ENCODE measurements around the gene TMEM163. TPM values are rescaled to one million over a fixed set of nuclear protein-coding genes. Genes with fewer than 3 reads are reported as not detected.
A peak's percentile ranks its signal among the peaks of the same experiment; 100 is the strongest.

The TMEM163 gene
- total RNA-seq, 2 donors from 2014 or later: 0.26 to 1.3 TPM

GRCh38 chr2:134564549-134564948 lies 154.3 kb downstream of the TMEM163 start:
- Mint-ChIP-seq H3K36me3 (ENCODE audit: low read depth) (no peaks in the 10 kb centered on the region), H3K27me3 (peaks cover 23% of the 10 kb centered on the region), H3K4me3 (no peak overlapping the region), H3K27ac (peak overlapping the region; percentile 3), H3K4me1 (no peaks in the 10 kb centered on the region), H3K9me3 (no peaks in the 10 kb centered on the region)
- peak; percentile 74 for ATAC-seq (replicated peaks)

DNA sequence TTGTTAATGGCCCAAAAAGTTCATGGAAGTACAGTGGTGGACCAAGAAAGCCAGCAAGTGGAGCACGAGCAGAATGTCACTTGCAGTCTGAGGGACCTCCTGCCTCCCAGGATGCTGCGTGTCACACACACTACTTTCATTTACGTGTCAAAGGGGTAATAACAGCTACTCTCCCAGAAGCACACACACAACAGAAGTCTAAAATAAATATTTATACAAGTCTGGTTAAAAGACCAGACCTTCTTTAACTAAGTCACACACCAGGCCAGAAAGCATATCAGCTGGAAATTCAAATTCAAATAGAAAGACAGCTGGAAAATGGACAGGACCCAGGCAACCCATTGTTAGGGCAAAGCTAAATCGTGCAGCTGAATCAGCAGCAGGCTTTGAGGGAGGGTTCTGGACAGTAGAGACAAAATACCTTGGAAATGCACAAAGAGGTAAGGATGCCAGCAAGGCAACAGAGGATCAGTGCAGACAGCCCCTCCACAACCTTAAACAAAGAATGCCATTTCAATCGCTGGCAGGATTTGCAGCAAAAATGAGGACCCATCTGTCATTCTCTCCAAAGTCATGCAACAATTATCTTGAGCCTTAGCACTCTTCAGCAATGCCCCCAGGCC lies 160.5 kb downstream of the TMEM163 start:
- no peaks in the 10 kb centered on the region for H3K36me3 Mint-ChIP-seq (ENCODE audit: low read depth)
- H3K9me3 Mint-ChIP-seq: no peaks in the 10 kb centered on the region
- no peak for ATAC-seq (replicated peaks)
- no peak overlapping the region for H3K27ac Mint-ChIP-seq
- H3K4me1 Mint-ChIP-seq: no peaks in the 10 kb centered on the region
- no peak overlapping the region for H3K4me3 Mint-ChIP-seq
- peaks cover 14% of the 10 kb centered on the region for H3K27me3 Mint-ChIP-seq

- Mint-ChIP-seq H3K4me1 (no peaks in the 10 kb centered on the region), H3K4me3 (no peak overlapping the region), H3K9me3 (no peaks in the 10 kb centered on the region), H3K36me3 (ENCODE audit: low read depth) (no peaks in the 10 kb centered on the region), H3K27ac (no peak overlapping the region), H3K27me3 (peaks cover 5% of the 10 kb centered on the region)
- no peak for ATAC-seq (replicated peaks)
These were observed 163.4 kb downstream of the TMEM163 start for GRCh38 chr2:134555411-134555810.

- Mint-ChIP-seq H3K9me3 (no peaks in the 10 kb centered on the region), H3K27me3 (no peaks in the 10 kb centered on the region), H3K27ac (no peak overlapping the region), H3K4me3 (no peak overlapping the region), H3K4me1 (no peaks in the 10 kb centered on the region), H3K36me3 (ENCODE audit: low read depth) (no peaks in the 10 kb centered on the region)
- ATAC-seq (replicated peaks): no peak
These were observed 165.1 kb downstream of the TMEM163 start for GRCh38 chr2:134553657-134554056.

- no peak overlapping the region for H3K27ac Mint-ChIP-seq
- no peaks in the 10 kb centered on the region for H3K27me3 Mint-ChIP-seq
- no peaks in the 10 kb centered on the region for H3K9me3 Mint-ChIP-seq
- no peak for ATAC-seq (replicated peaks)
- H3K4me3 Mint-ChIP-seq: no peak overlapping the region
- no peaks in the 10 kb centered on the region for H3K4me1 Mint-ChIP-seq
- H3K36me3 Mint-ChIP-seq (ENCODE audit: low read depth): no peaks in the 10 kb centered on the region
These were observed 168.1 kb downstream of the TMEM163 start for GRCh38 chr2:134550566-134551164.

DNA sequence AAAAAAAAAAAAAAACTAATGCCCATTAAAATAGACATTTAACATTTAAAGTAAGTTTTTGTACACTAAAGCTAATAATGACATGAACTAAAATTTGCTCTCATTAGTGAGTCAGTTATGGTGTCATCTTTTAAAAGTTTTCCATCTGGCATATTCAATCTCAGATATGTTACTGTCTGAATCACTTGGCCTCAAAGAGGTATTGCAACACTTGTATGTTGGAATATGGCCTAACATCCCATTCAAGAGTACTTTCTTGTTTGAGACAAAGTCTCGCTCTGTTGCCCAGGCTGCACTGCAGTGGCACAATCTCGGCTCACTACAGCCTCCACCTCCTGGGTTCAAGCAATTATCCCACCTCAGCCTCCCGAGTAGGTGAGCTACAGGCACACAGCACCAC lies 169.7 kb downstream of the TMEM163 start:
- peaks cover 8% of the 10 kb centered on the region for H3K27me3 Mint-ChIP-seq
- H3K9me3 Mint-ChIP-seq: no peaks in the 10 kb centered on the region
- H3K4me3 Mint-ChIP-seq: no peak overlapping the region
- no peak overlapping the region for H3K27ac Mint-ChIP-seq
- no peak for ATAC-seq (replicated peaks)
- H3K4me1 Mint-ChIP-seq: no peaks in the 10 kb centered on the region
- H3K36me3 Mint-ChIP-seq (ENCODE audit: low read depth): no peaks in the 10 kb centered on the region

GRCh38 chr2:134540990-134541389 lies 177.8 kb downstream of the TMEM163 start:
- no peaks in the 10 kb centered on the region for H3K36me3 Mint-ChIP-seq (ENCODE audit: low read depth)
- H3K4me1 Mint-ChIP-seq: no peaks in the 10 kb centered on the region
- ATAC-seq (replicated peaks): no peak
- no peak overlapping the region for H3K4me3 Mint-ChIP-seq
- H3K27ac Mint-ChIP-seq: no peak overlapping the region
- H3K9me3 Mint-ChIP-seq: no peaks in the 10 kb centered on the region
- H3K27me3 Mint-ChIP-seq: peaks cover 8% of the 10 kb centered on the region

DNA sequence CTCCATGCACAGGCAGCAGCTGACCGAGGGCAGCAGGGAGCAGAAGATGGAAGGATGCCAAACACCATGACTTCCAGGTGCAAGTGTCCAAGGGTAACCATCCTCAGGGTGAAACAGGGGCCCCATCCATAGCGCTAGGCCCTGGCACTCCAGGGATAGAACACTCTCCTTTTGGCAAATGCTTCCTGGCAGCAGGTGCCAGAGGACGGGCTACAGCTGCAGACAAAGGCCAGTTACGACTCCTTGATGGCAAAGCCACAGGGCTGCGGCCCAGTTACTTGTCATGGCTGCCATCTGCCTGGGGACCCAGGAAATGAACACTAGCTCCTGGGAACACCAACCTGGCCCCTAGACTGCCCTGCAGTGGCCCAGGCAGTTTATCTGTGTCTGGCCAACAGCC lies 178.8 kb downstream of the TMEM163 start:
- no peaks in the 10 kb centered on the region for H3K9me3 Mint-ChIP-seq
- no peak overlapping the region for H3K4me3 Mint-ChIP-seq
- ATAC-seq (replicated peaks): no peak
- H3K27me3 Mint-ChIP-seq: peaks cover under 1% of the 10 kb centered on the region
- no peaks in the 10 kb centered on the region for H3K36me3 Mint-ChIP-seq (ENCODE audit: low read depth)
- H3K27ac Mint-ChIP-seq: no peak overlapping the region
- H3K4me1 Mint-ChIP-seq: no peaks in the 10 kb centered on the region

DNA sequence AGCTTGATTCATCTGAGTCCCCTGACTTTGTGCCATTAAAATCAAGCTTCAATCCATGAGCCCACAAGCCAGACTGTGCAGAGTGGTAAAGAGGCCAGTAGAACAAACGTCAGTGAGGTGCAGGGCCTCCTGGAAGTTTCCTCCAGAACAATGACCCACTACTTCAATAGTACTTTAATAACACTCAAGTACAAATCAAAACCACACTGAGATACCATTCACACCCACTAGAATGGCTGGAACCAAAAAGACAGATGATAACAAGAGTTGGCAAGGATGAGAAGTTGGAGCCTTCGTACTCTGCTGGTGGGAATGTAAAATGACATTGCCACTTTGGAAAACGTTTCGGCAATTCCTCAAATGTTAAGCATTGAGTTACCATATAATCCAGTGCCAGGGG lies 181.1 kb downstream of the TMEM163 start:
- no peak overlapping the region for H3K27ac Mint-ChIP-seq
- H3K36me3 Mint-ChIP-seq (ENCODE audit: low read depth): no peaks in the 10 kb centered on the region
- no peaks in the 10 kb centered on the region for H3K9me3 Mint-ChIP-seq
- H3K4me1 Mint-ChIP-seq: no peaks in the 10 kb centered on the region
- no peaks in the 10 kb centered on the region for H3K27me3 Mint-ChIP-seq
- no peak overlapping the region for H3K4me3 Mint-ChIP-seq
- no peak for ATAC-seq (replicated peaks)

DNA sequence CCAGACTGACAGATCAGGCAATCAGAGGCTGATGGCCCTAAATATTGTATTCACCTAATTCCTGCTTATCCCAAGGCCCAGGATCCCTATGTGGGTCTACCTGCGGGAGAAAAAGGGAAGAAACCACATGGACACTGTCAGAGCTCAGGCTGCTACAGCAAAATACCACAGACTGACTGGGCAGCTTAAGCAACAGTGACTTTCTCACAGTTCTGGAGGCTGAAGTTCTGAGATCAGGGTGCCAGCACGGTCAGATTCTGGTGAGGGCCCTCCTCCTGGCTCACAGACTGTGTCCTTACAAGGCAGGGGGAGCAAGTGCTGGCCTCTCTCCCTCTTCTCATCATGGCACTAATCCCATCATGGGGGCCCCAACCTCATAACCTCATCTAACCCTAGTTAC lies 181.7 kb downstream of the TMEM163 start:
- no peaks in the 10 kb centered on the region for H3K4me1 Mint-ChIP-seq
- H3K9me3 Mint-ChIP-seq: no peaks in the 10 kb centered on the region
- no peak overlapping the region for H3K4me3 Mint-ChIP-seq
- no peaks in the 10 kb centered on the region for H3K36me3 Mint-ChIP-seq (ENCODE audit: low read depth)
- H3K27me3 Mint-ChIP-seq: no peaks in the 10 kb centered on the region
- no peak for ATAC-seq (replicated peaks)
- H3K27ac Mint-ChIP-seq: no peak overlapping the region

DNA sequence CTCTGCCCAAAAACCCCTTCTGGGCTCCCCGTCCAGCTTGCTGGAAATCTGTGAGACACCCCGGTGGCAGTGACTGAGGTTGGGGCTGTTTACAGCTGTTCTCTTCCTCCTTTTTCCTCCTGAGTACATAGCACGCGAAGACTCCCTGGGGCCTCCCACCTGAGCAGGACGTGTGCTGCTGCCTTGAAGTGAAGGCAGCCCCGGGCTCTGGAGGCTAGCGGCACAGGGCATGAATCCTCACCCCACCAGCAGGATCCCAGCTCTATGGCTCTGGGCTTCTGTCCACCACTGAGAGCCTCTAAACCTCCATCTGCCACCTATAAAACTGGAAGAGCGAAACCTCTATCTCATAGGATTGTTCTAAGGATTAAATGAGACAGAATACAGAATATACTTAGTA lies 182.5 kb downstream of the TMEM163 start:
- no peaks in the 10 kb centered on the region for H3K9me3 Mint-ChIP-seq
- no peaks in the 10 kb centered on the region for H3K36me3 Mint-ChIP-seq (ENCODE audit: low read depth)
- no peak overlapping the region for H3K4me3 Mint-ChIP-seq
- ATAC-seq (replicated peaks): no peak
- no peak overlapping the region for H3K27ac Mint-ChIP-seq
- no peaks in the 10 kb centered on the region for H3K27me3 Mint-ChIP-seq
- no peaks in the 10 kb centered on the region for H3K4me1 Mint-ChIP-seq

GRCh38 chr2:134532537-134532936 lies 186.3 kb downstream of the TMEM163 start:
- no peak for ATAC-seq (replicated peaks)
- Mint-ChIP-seq H3K27me3 (no peaks in the 10 kb centered on the region), H3K4me3 (no peak overlapping the region), H3K4me1 (no peaks in the 10 kb centered on the region), H3K9me3 (no peaks in the 10 kb centered on the region), H3K36me3 (ENCODE audit: low read depth) (no peaks in the 10 kb centered on the region), H3K27ac (no peak overlapping the region)

DNA sequence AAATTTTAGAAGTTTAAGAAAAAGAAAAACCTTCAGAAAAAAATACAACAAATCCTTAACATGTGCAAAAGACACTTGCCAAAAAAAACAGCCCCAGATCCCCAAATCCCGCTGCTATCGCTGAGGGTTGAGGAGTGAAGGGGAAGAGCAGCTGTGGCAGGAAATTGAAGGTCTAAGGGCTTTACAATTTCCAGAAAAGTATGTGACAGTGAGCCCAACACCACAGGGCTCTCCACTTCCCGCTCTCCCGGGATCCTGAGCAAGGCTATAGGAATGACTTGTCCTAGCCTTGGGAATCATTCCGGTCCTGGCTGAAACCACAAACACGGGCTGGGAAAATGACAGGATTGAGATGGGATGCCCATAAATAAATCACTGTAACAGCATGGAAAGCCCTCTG lies 191.4 kb downstream of the TMEM163 start:
- Mint-ChIP-seq H3K9me3 (no peaks in the 10 kb centered on the region), H3K4me1 (no peaks in the 10 kb centered on the region), H3K27me3 (peaks cover 8% of the 10 kb centered on the region), H3K36me3 (ENCODE audit: low read depth) (no peaks in the 10 kb centered on the region), H3K27ac (no peak overlapping the region), H3K4me3 (no peak overlapping the region)
- no peak for ATAC-seq (replicated peaks)

DNA sequence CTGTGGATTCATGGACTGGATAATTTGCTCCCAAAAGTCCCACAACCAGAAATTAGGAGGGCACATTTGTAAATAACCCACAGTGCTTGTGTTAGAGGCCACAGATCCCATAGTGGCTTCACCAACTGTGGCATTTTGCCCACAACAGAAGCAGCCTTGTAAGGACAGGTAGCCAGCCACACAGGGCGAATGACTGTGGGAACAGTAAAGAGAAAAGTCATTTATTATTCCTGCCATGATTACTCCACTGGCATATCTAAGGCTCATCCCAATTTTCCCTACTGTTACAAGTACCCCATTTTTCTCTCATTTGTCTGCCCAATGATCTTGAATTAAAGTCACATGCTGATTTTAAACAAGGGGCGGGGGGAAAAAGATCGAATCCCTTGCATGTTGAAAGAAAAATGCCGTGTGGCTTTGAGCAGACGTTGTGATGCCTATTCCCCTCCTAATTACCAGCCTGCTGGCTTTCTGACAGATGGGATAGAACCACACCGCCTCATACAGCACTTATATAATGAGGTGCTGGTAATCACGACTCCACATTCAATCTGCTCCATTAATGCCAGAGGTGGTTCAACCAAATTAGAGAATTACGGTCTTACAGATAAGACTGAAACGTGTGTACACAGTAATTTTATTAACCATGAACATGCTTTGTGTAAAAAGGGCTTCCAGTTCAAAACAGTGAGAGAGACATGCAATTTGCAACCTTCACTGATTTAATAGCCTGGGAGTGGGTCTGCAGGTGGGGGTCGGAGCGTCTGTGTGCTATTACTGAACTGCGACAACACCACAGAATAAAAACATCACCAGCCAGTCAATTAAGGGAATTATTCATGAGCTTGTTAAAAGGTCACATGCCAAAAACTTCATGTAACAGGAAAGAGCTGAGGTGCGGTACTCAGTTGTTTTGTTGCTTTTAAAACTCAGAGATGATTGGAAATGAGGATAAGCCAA lies 196.0 kb downstream of the TMEM163 start:
- ATAC-seq (replicated peaks): no peak
- H3K27me3 Mint-ChIP-seq: peaks cover 11% of the 10 kb centered on the region
- no peaks in the 10 kb centered on the region for H3K36me3 Mint-ChIP-seq (ENCODE audit: low read depth)
- no peaks in the 10 kb centered on the region for H3K4me1 Mint-ChIP-seq
- no peak overlapping the region for H3K27ac Mint-ChIP-seq
- H3K4me3 Mint-ChIP-seq: no peak overlapping the region
- no peaks in the 10 kb centered on the region for H3K9me3 Mint-ChIP-seq

GRCh38 chr2:134518101-134518500 lies 200.7 kb downstream of the TMEM163 start:
- Mint-ChIP-seq H3K27me3 (peaks cover 11% of the 10 kb centered on the region), H3K36me3 (ENCODE audit: low read depth) (no peaks in the 10 kb centered on the region), H3K27ac (no peak overlapping the region), H3K9me3 (no peaks in the 10 kb centered on the region), H3K4me3 (no peak overlapping the region), H3K4me1 (no peaks in the 10 kb centered on the region)
- no peak for ATAC-seq (replicated peaks)

Data from activated T-helper 17 cell treated with anti-CD3 and anti-CD28 coated beads, Interleukin-2, amount 50 U/mL, for 72 hours (primary cell).